Astrocyte of the hippocampus (primary cell): Measurements from ENCODE around the gene STMN3.
"Not testable (repeated sequence)": the region's sequence is repeated elsewhere in the genome, so short reads cannot be mapped to it uniquely, and the experiment has no call there.

Experiments
- DNase-seq: peaks from one replicate; pipeline ENCODE4 v3.0.0; 2011; ENCODE audit warnings: low read depth, low spot score

Gene STMN3

GRCh38 chr20:63678667-63679465, 25.6 kb upstream of the STMN3 start:
- DNase-seq: no peak

- no peak for DNase-seq
These were observed 24.8 kb upstream of the STMN3 start for GRCh38 chr20:63678071-63678470.

GRCh38 chr20:63675681-63676368, 22.6 kb upstream of the STMN3 start:
- DNase-seq: no peak

GRCh38 chr20:63673951-63674350, 20.7 kb upstream of the STMN3 start:
- DNase-seq: no peak

- DNase-seq: no peak
These were observed 19.4 kb upstream of the STMN3 start for GRCh38 chr20:63672666-63673065.

GRCh38 chr20:63671695-63672094, 18.5 kb upstream of the STMN3 start:
- DNase-seq: not testable (repeated sequence)

- no peak for DNase-seq
These were observed 15.1 kb upstream of the STMN3 start for GRCh38 chr20:63668351-63668750.

GRCh38 chr20:63667858-63668257, 14.6 kb upstream of the STMN3 start:
- no peak for DNase-seq

- DNase-seq: no peak
These were observed 12.5 kb upstream of the STMN3 start for GRCh38 chr20:63665708-63666107.

GRCh38 chr20:63664861-63665594, 11.8 kb upstream of the STMN3 start:
- peak; percentile 73 for DNase-seq

GRCh38 chr20:63664143-63664851, 11.1 kb upstream of the STMN3 start:
- DNase-seq: no peak

- DNase-seq: no peak
These were observed 10.3 kb upstream of the STMN3 start for GRCh38 chr20:63663332-63664066.

- no peak for DNase-seq
These were observed 9.6 kb upstream of the STMN3 start for GRCh38 chr20:63662813-63663189.

GRCh38 chr20:63661959-63662812, 9.0 kb upstream of the STMN3 start:
- no peak for DNase-seq

GRCh38 chr20:63661108-63661507, 7.9 kb upstream of the STMN3 start:
- no peak for DNase-seq

GRCh38 chr20:63660622-63661021, 7.4 kb upstream of the STMN3 start:
- no peak for DNase-seq

- not testable (repeated sequence) for DNase-seq
These were observed 7.0 kb upstream of the STMN3 start for GRCh38 chr20:63660174-63660573.

- no peak for DNase-seq
These were observed 6.1 kb upstream of the STMN3 start for GRCh38 chr20:63659370-63659769.

GRCh38 chr20:63658749-63659187, 5.5 kb upstream of the STMN3 start:
- no peak for DNase-seq
